Keratinocyte (primary cell): Measurements from ENCODE around the gene NT5C3A.

Experiments used
- CTCF ChIP-seq, 3 experiments: IDR thresholded peaks in 1 of 3; conservative IDR thresholded peaks in 1 of 3; optimal IDR thresholded peaks in 1 of 3; 2 replicates in 2 of 3; 3 replicates in 1 of 3; pipeline versions ENCODE3 to v1.5.1; 2011; ENCODE audit warnings: low read length in 3 of 3, mild to moderate bottlenecking in 3 of 3, moderate library complexity in 2 of 3, control low read depth in 1 of 3, inconsistent platforms in 1 of 3; ENCODE audit not compliant: insufficient read depth in 2 of 3; ENCODE audit errors: extremely low read depth in 1 of 3
- EZH2 ChIP-seq: IDR thresholded peaks from one replicate; pipeline ENCODE4 v1.6.1; 2012; ENCODE audit warnings: inconsistent platforms, mild to moderate bottlenecking, low read length, moderate library complexity

GRCh38 chr7:33093266-33093665, 30.7 kb upstream of the NT5C3A start:
- no peak for TF ChIP-seq CTCF (optimal IDR thresholded peaks at IDR 0.05 in 1 of 3, IDR thresholded peaks at IDR 0.05 in 1 of 3, conservative IDR thresholded peaks at IDR 0.05 in 1 of 3; ENCODE audit: extremely low read depth in 1 of 3, insufficient read depth in 2 of 3, low read length in 3 of 3)
- TF ChIP-seq EZH2: no peak
